CD4-positive, alpha-beta T cell treated with Interferon alpha-2 for 1 hour (primary cell): ENCODE results near the gene FAM110A.
"Not testable (repeated sequence)": the region's sequence is repeated elsewhere in the genome, so short reads cannot be mapped to it uniquely, and the experiment has no call there.

Experiments
- DNase-seq, 2 donors: peaks; one replicate each; pipeline ENCODE4 v3.0.0-alpha.2; 2020 to 2022

The FAM110A gene

GRCh38 chr20:845226-845868 lies 11.8 kb downstream of the FAM110A start:
- DNase-seq: peak in 1 of 2 donors; percentile 18

- peak in 1 of 2 donors; percentile 28 for DNase-seq
Measured at GRCh38 chr20:845941-846893, 12.7 kb downstream of the FAM110A start.

GRCh38 chr20:846894-847278 lies 13.4 kb downstream of the FAM110A start:
- peak; percentile 54 to 68 for DNase-seq

GRCh38 chr20:848193-848592 lies 14.7 kb downstream of the FAM110A start:
- DNase-seq: no peak

GRCh38 chr20:848731-849130 lies 15.2 kb downstream of the FAM110A start:
- DNase-seq: not testable (repeated sequence)

- no peak for DNase-seq
Measured at GRCh38 chr20:853406-853996, 20.0 kb downstream of the FAM110A start.

- no peak for DNase-seq
Measured at GRCh38 chr20:854601-855000, 21.1 kb downstream of the FAM110A start.

GRCh38 chr20:855466-856360 lies 22.2 kb downstream of the FAM110A start:
- peak in 1 of 2 donors; percentile 39 for DNase-seq

GRCh38 chr20:856361-856775 lies 22.9 kb downstream of the FAM110A start:
- DNase-seq: peak; percentile 21 to 66

GRCh38 chr20:858011-858410 lies 24.5 kb downstream of the FAM110A start:
- DNase-seq: no peak

- DNase-seq: no peak
Measured at GRCh38 chr20:859751-860231, 26.3 kb downstream of the FAM110A start.

- no peak for DNase-seq
Measured at GRCh38 chr20:860891-861290, 27.4 kb downstream of the FAM110A start.

- no peak for DNase-seq
Measured at GRCh38 chr20:865440-865839, 31.9 kb downstream of the FAM110A start.

- no peak for DNase-seq
Measured at GRCh38 chr20:868279-868678, 34.8 kb downstream of the FAM110A start.

- DNase-seq: no peak
Measured at GRCh38 chr20:869606-870005, 36.1 kb downstream of the FAM110A start.

GRCh38 chr20:870758-871157 lies 37.2 kb downstream of the FAM110A start:
- no peak for DNase-seq

- no peak for DNase-seq
Measured at GRCh38 chr20:871436-871835, 37.9 kb downstream of the FAM110A start.

- no peak for DNase-seq
Measured at GRCh38 chr20:871948-872347, 38.4 kb downstream of the FAM110A start.

GRCh38 chr20:872855-873520 lies 39.5 kb downstream of the FAM110A start:
- DNase-seq: no peak

- DNase-seq: no peak
Measured at GRCh38 chr20:873875-874607, 40.5 kb downstream of the FAM110A start.

GRCh38 chr20:875115-875514 lies 41.6 kb downstream of the FAM110A start:
- DNase-seq: no peak
